ENCODE data around the gene GNL2.

Gene GNL2

DNA sequence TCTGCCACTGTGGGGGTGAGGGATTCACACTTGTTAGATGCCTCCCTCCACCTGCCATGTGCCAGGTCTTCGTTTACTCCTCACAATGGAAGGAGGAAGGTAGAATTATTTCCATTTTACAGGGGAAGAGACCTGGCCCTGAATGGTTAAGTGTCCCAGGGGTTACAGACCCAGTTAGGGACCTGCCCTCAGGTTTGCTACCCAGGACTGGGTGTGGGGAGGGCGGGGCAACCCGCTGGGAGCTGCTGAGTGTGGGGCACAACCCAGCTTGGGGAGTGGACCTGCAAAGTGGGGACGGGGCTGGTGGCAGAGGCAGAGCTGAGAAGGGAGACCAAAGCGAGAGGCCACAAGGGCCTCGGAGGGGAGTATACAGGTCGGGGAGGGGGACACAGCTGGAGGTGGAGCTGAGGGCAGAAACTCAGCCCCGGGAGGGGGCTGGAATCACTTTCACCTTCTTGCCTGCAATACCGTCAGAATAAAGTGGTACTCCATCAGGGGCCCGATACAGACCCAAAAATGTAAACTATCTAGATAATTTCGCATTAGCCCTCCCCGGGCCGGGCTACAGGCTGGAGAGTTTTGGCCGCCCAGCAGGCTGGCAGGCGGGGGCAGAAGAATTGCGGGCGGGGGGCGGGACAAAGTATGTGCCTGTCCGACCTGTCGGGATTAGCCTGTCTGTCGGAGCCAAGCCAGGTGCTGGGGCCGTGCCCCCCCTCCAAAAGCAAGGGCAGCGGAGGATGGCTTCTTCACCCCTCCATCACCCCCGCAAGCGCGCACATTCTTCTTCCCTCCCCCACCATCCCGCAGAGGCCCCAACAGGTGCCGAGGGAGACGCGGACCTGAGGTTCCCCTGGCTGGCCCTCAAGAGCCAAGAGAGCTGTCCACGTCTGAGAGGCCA, 37.6 kb upstream of the GNL2 start:
- TF ChIP-seq, protein P1, sequence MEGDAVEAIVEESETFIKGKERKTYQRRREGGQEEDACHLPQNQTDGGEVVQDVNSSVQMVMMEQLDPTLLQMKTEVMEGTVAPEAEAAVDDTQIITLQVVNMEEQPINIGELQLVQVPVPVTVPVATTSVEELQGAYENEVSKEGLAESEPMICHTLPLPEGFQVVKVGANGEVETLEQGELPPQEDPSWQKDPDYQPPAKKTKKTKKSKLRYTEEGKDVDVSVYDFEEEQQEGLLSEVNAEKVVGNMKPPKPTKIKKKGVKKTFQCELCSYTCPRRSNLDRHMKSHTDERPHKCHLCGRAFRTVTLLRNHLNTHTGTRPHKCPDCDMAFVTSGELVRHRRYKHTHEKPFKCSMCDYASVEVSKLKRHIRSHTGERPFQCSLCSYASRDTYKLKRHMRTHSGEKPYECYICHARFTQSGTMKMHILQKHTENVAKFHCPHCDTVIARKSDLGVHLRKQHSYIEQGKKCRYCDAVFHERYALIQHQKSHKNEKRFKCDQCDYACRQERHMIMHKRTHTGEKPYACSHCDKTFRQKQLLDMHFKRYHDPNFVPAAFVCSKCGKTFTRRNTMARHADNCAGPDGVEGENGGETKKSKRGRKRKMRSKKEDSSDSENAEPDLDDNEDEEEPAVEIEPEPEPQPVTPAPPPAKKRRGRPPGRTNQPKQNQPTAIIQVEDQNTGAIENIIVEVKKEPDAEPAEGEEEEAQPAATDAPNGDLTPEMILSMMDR (IDR thresholded peaks at IDR 0.05; ENCODE audit: low read depth, low read length): no peak
- DNase-seq (ENCODE audit: extremely low read depth, low read depth): no peak

DNA sequence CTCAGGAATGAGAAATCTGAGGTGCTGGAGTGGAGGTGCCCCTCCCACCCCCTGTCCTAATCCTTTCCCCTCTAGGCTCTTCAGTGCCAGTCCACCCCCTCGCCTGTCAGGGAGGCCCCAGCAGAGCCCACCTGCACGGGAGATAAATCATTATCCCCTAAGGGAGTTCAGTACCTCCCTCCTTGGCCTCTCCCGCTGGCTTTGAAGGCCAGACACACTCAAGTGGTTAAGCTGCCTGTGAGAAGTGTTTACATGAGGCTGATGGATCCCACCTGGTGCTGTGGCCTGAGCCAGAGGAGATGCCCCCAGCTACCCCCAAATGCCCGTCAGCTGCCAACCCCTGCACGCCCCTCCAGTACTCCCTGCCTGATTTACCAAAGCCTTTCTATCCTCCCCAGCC, 35.3 kb upstream of the GNL2 start:
- DNase-seq (ENCODE audit: extremely low read depth, low read depth): no peak
- TF ChIP-seq, protein P1 (IDR thresholded peaks at IDR 0.05; ENCODE audit: low read depth, low read length): no peak

DNA sequence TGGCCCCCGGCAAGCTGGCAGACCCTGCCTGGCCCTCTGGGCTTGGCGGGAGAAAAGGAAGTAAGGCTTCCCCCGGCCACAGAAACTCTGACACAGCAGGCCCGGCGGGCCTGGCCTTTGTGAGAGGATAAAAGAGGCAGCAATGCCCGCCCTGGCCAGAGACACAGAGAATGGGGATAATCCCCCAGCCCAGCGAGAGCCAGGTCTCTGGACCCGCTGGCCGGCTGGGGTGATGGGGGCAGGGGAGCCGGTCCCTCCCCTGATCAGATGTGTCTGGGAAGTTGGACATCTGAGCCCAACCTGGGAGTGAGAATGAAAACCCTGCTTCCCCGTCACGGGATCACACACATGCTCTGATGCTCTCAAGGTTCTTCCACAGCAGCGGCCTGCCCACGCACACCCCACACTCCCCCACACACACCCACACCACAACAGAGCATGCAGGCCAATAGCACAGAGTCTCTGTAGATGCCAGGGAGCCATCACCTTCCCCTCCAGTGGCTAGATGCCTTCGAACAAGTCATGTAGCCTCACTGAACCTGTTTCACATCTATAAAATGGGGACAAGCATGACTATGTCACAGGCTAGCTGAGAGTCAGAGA, 34.8 kb upstream of the GNL2 start:
- no peak for DNase-seq (ENCODE audit: extremely low read depth, low read depth)

DNA sequence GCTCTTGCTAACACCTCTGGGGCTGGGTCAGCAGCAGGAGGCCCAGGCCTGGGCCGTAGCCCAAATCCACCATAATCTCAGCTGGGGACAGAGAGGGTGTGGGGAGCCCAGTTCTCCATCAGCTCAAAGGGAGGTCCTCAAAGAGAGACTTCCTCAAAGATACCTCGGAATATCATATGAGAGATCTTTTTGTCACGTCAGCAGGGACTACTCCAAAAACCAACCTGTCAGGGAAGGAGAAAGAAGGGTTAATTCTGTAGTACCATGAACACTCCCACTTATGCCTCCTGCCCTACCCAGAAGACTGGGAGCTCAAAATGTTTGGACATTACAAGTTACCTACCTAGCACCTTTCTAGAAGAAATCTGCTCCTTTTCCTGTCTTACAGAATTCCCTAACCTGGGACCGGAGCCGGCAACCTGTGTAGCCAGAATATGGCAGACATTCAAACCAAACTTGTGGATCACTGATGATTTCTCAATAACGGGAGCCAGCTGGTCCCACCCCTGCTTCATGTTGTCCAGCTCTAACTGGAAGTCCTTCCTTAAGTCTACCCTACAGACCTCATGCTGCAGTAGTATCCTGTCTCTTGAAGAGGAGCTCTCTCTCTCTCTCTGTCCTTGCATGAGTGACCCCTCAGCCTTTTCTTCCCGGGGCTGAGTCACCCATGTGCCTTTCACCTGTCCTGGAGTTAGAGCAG, 34.1 kb upstream of the GNL2 start:
- TF ChIP-seq, protein P1 (IDR thresholded peaks at IDR 0.05; ENCODE audit: low read depth, low read length): no peak
- no peak for DNase-seq (ENCODE audit: extremely low read depth, low read depth)

More for the DNA sequence above, 34.8 kb upstream of the GNL2 start:
- TF ChIP-seq, protein P1 (IDR thresholded peaks at IDR 0.05; ENCODE audit: low read depth, low read length): no peak

DNA sequence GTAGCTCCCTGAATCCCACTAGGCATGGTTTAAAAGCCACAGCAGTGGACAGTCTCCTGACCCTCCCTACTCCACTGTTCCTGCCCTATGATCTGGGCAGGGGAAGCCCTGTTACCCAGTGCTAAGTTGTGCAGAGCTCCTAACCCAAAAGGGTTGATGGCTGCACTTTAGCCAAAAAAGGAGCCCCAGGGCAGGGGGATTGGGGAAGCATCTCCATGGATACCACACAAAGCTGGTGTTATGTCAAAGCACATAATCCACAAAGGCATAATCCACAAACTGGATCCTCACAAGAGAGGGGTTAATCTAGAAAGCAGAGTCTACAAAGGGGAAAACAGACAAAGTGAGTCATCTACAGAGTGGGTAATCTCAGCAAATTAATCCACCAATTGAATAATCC, 33.3 kb upstream of the GNL2 start:
- TF ChIP-seq, protein P1 (IDR thresholded peaks at IDR 0.05; ENCODE audit: low read depth, low read length): no peak
- DNase-seq (ENCODE audit: extremely low read depth, low read depth): no peak

DNA sequence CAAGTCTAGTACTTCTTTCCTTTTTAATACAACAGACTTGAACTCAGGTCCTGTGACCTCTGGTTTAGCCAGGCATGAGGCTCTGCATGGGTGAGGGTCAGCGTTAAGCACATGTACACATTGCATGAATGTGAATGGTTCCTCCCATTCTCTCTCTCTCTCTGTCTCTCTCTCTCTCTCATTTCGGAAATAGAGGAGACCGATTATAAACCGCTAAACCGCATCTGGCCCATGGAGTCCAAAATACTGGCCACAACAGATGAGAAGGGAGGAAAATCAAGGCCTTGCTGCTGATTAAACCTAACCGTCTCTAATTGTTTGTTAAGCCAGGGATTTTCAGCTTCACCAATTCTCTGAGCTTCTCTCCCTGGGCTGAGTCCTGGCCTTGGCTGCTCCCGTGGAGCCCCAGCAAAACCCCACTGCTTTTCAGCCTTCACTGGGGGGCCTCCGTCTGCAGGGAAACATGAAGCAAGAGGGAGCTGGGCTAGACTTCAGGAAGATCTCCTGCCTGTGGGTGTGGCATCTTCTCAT, 32.4 kb upstream of the GNL2 start:
- TF ChIP-seq, protein P1 (IDR thresholded peaks at IDR 0.05; ENCODE audit: low read depth, low read length): no peak
- DNase-seq (ENCODE audit: extremely low read depth, low read depth): no peak

Measured in AG09319 (cell line).